CD4-positive, alpha-beta T cell (primary cell): ENCODE data around the gene ABCA13. TPM values are rescaled to one million over a fixed set of nuclear protein-coding genes. Genes with fewer than 3 reads are reported as not detected.

ENCODE experiments used
- ATAC-seq: fragments of 200-7000 bp; cut with Tn5 transposase; one replicate; pipeline ENCODE4 v1.10.0; 2022; ENCODE audit warnings: mild to moderate bottlenecking; ENCODE audit not compliant: poor library complexity
- CTCF ChIA-PET: fragments of 350-600 bp; sonication (Branson Sonifier 250); formaldehyde crosslinking; loops from one replicate; lab custom pipeline; 2021; ENCODE audit warnings: antibody characterized with exemption, inconsistent platforms; lab: Charles Lee
- POLR2A ChIA-PET: fragments of 350-600 bp; sonication (Branson Sonifier 250); formaldehyde crosslinking; loops from one replicate; lab custom pipeline; 2021; ENCODE audit warnings: antibody characterized with exemption, inconsistent platforms; lab: Charles Lee
- DNase-seq, 14 experiments: peaks; one replicate each; pipeline ENCODE4 v3.0.0-alpha.2; 2013 to 2020; ENCODE audit warnings: mixed read lengths in 2 of 14
- H3K27ac ChIP-seq, 2 donors: one replicate each; pipeline versions ENCODE4 v1.5.1 to v1.7.0; 2013; ENCODE audit warnings: low read length in 2 of 2, low read depth in 1 of 2, mild to moderate bottlenecking in 1 of 2
- H3K27me3 ChIP-seq, 2 experiments: 1 replicate in 1 of 2; 2 replicates in 1 of 2; pipeline versions ENCODE4 v1.6.1 to v1.7.0; 2013; ENCODE audit warnings: low read length in 2 of 2, control low read depth in 1 of 2, mild to moderate bottlenecking in 1 of 2, moderate library complexity in 1 of 2; ENCODE audit not compliant: insufficient read depth in 2 of 2, control insufficient read depth in 1 of 2
- H3K36me3 ChIP-seq: one replicate; pipeline ENCODE4 v1.6.1; 2013; ENCODE audit warnings: low read length, control low read depth; ENCODE audit not compliant: insufficient read depth
- H3K4me1 ChIP-seq: one replicate; pipeline ENCODE4 v1.6.1; 2013; ENCODE audit warnings: low read length, control low read depth; ENCODE audit not compliant: insufficient read depth
- H3K4me3 ChIP-seq: one replicate; pipeline ENCODE4 v1.5.1; 2013; ENCODE audit warnings: mild to moderate bottlenecking, low read length, moderate library complexity
- H3K9me3 ChIP-seq, 2 experiments: 1 replicate in 1 of 2; 2 replicates in 1 of 2; pipeline versions ENCODE4 v1.6.1 to v1.7.0; 2013; ENCODE audit warnings: low read length in 2 of 2, mild to moderate bottlenecking in 2 of 2, control low read depth in 1 of 2, moderate library complexity in 1 of 2; ENCODE audit not compliant: control insufficient read depth in 1 of 2, insufficient read depth in 1 of 2
- H3K27ac Mint-ChIP-seq: one replicate; pipeline ENCODE4 v1.8.0; 2020; ENCODE audit warnings: mixed read lengths
- H3K27me3 Mint-ChIP-seq: one replicate; pipeline ENCODE4 v1.8.0; 2021; ENCODE audit warnings: mixed read lengths
- H3K36me3 Mint-ChIP-seq: one replicate; pipeline ENCODE4 v1.8.0; 2021; ENCODE audit warnings: low read depth, mixed read lengths
- H3K4me1 Mint-ChIP-seq: one replicate; pipeline ENCODE4 v1.8.0; 2021; ENCODE audit warnings: low read depth, mixed read lengths
- H3K4me3 Mint-ChIP-seq: one replicate; pipeline ENCODE4 v1.8.0; 2020; ENCODE audit warnings: mild to moderate bottlenecking, mixed read lengths
- H3K9me3 Mint-ChIP-seq: one replicate; pipeline ENCODE4 v1.8.0; 2020; ENCODE audit warnings: mixed read lengths
- intact Hi-C, 2 experiments: fragments of 100-400 bp; cut with DNase I in 1 of 2; cut with micrococcal nuclease in 1 of 2; formaldehyde crosslinking; loops; one replicate each; pipeline versions ENCODE4 v1.15.1 to v1.9.0; 2023 to 2025; cut with DNase I, micrococcal nuclease
- total RNA-seq, 174 experiments: library from RNA in 2 of 174; stranded (reverse) in 2 of 174; gene quantifications; one replicate each; pipeline ENCODE4 v1.2.3 and lab custom pipeline; 2021 to 2026
- TF ChIP-seq, protein P1 (sequence below): fragments of 200-600 bp; IDR thresholded peaks from one replicate; pipeline ENCODE4 v1.8.0; 2022; ENCODE audit warnings: antibody characterized with exemption, mild to moderate bottlenecking

The ABCA13 gene
- total RNA-seq, 2 experiments from 2014 or later, result not detected

DNA sequence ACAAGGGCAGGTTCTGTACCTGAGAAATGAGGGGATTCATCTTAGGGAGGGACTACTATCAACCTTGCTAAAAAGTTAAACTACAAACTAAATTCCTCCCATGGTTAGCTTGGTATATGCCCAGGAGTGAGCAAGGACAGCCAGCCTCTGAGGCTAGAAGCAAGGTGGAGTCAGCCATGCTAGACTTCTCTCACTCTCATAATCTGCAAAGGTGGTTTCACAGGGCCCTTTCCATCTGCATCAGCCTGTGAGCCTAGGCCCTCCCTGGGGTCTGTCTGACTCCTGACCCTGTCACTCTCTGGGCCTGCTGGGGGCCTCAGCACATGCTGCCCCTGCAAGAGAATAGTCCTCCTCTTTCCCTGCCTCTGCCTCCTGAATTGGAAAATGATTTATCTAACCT, 66.1 kb downstream of the ABCA13 start:
- Histone ChIP-seq H3K4me1 (no peaks in the 10 kb centered on the region), H3K9me3 (peaks cover 0 to 7% of the 10 kb centered on the region in 2 experiments), H3K27ac (no peak overlapping the region), H3K36me3 (no peaks in the 10 kb centered on the region), H3K27me3 (no peaks in the 10 kb centered on the region), H3K4me3 (no peak overlapping the region)
- no peak for ATAC-seq
- no peak overlapping the region for H3K27ac Mint-ChIP-seq
- CTCF ChIA-PET, result no interaction called here
- no peaks in the 10 kb centered on the region for H3K36me3 Mint-ChIP-seq
- TF ChIP-seq, protein P1, sequence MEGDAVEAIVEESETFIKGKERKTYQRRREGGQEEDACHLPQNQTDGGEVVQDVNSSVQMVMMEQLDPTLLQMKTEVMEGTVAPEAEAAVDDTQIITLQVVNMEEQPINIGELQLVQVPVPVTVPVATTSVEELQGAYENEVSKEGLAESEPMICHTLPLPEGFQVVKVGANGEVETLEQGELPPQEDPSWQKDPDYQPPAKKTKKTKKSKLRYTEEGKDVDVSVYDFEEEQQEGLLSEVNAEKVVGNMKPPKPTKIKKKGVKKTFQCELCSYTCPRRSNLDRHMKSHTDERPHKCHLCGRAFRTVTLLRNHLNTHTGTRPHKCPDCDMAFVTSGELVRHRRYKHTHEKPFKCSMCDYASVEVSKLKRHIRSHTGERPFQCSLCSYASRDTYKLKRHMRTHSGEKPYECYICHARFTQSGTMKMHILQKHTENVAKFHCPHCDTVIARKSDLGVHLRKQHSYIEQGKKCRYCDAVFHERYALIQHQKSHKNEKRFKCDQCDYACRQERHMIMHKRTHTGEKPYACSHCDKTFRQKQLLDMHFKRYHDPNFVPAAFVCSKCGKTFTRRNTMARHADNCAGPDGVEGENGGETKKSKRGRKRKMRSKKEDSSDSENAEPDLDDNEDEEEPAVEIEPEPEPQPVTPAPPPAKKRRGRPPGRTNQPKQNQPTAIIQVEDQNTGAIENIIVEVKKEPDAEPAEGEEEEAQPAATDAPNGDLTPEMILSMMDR, result no peak
- H3K4me1 Mint-ChIP-seq, result no peaks in the 10 kb centered on the region
- H3K27me3 Mint-ChIP-seq, result peaks cover 5% of the 10 kb centered on the region
- no peak for DNase-seq
- POLR2A ChIA-PET, result no interaction called here
- intact Hi-C loops, result no loop called here
- peaks cover 7% of the 10 kb centered on the region for H3K9me3 Mint-ChIP-seq
- H3K4me3 Mint-ChIP-seq, result no peak overlapping the region

DNA sequence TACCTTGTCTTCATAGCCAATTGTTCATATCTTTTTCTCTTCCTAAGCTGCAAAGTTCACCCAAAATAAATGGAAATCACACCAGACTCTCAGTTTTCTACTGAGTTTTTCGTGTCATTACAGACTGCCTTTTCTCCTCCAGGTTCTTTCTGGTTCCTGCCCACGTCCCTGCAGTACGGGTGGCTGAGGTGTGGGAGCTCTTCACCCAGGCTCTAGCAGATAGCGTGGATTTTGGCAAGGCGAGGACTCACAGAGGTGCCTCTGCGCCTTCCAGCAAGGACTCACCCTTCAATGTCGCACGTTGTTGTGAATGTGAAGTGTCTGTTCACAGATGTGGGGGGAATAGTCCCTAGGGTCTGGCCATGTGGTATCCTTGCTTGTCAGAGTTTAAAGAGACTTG, 71.6 kb downstream of the ABCA13 start:
- H3K9me3 ChIP-seq, result no peaks in the 10 kb centered on the region
- no peaks in the 10 kb centered on the region for H3K4me1 ChIP-seq
- Mint-ChIP-seq H3K36me3 (no peaks in the 10 kb centered on the region), H3K27me3 (peaks cover 21% of the 10 kb centered on the region), H3K4me3 (no peak overlapping the region), H3K4me1 (no peaks in the 10 kb centered on the region), H3K27ac (no peak overlapping the region), H3K9me3 (no peaks in the 10 kb centered on the region)
- ChIA-PET CTCF (no interaction called here), POLR2A (no interaction called here)
- no peak overlapping the region for H3K27ac ChIP-seq
- ATAC-seq, result no peak
- H3K4me3 ChIP-seq, result no peak overlapping the region
- TF ChIP-seq, protein P1, result no peak
- H3K36me3 ChIP-seq, result no peaks in the 10 kb centered on the region
- no peaks in the 10 kb centered on the region for H3K27me3 ChIP-seq
- intact Hi-C loops, result no loop called here
- DNase-seq, result no peak

DNA sequence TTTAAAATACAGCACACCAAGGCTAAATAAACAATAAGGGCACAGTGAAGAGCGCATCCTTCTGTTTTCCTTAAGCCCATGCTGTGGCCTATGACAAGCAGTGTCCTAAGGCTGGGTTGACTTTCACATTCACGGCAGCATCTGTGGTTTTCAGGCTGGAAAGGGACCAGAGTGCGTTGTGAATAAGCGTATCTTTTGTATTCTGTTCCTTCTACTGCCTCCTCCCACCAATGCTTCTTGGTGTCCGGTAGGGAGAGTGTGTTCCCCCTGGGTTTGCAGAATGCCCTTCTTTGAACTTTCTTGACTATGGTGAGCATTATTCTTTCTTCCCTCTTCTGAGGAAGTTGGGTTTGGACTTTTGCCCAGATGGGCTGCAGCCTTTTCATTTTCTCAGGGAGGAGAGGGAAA, 73.6 kb downstream of the ABCA13 start:
- Mint-ChIP-seq H3K36me3 (no peaks in the 10 kb centered on the region), H3K9me3 (no peaks in the 10 kb centered on the region), H3K27ac (no peak overlapping the region), H3K27me3 (peaks cover 21% of the 10 kb centered on the region), H3K4me3 (no peak overlapping the region), H3K4me1 (no peaks in the 10 kb centered on the region)
- ATAC-seq (no peak), DNase-seq (no peak)
- no peaks in the 10 kb centered on the region for H3K9me3 ChIP-seq
- no peaks in the 10 kb centered on the region for H3K36me3 ChIP-seq
- no peaks in the 10 kb centered on the region for H3K4me1 ChIP-seq
- H3K27ac ChIP-seq, result no peak overlapping the region
- TF ChIP-seq, protein P1, result no peak
- H3K4me3 ChIP-seq, result no peak overlapping the region
- CTCF ChIA-PET, result no interaction called here
- H3K27me3 ChIP-seq, result no peaks in the 10 kb centered on the region
- POLR2A ChIA-PET, result no interaction called here
- intact Hi-C loops, result no loop called here
